Panc1 (cell line): ENCODE measurements around the gene PRELID2. TPM values are rescaled to one million over a fixed set of nuclear protein-coding genes. Genes with fewer than 3 reads are reported as not detected.

Source experiments
- ATAC-seq: fragments of 200-7000 bp; cut with Tn5 transposase; 2 replicates; pipeline ENCODE4 v1.9.1; 2020; ENCODE audit warnings: mild to moderate bottlenecking, moderate library complexity
- BruUV-seq: library from RNA; stranded (reverse); fragments of 400-500 nt; replicated peaks from 2 replicates; lab custom pipeline; 2021; lab: Mats Ljungman, UMichigan
- CTCF ChIA-PET: fragments of 300-600 bp; sonication (Branson Sonifier 250); formaldehyde crosslinking; loops from one replicate; lab custom pipeline; 2022; ENCODE audit warnings: antibody characterized with exemption; lab: Charles Lee
- POLR2A ChIA-PET: fragments of 300-600 bp; sonication (Branson Sonifier 250); formaldehyde crosslinking; loops from one replicate; lab custom pipeline; 2022; ENCODE audit warnings: antibody characterized with exemption; lab: Charles Lee
- DNase-seq: peaks from one replicate; pipeline ENCODE4 v3.0.0-alpha.2; 2010; ENCODE audit warnings: low read depth, low spot score
- H3K27ac ChIP-seq: 2 replicates; pipeline ENCODE4 v1.5.1; 2011; ENCODE audit warnings: mild to moderate bottlenecking, low read length, inconsistent platforms
- H3K27me3 ChIP-seq: fragments of 200-500 bp; sonication (Bioruptor generic); 2 replicates; pipeline ENCODE4 v1.6.0; 2014; ENCODE audit warnings: low read length, inconsistent platforms; ENCODE audit not compliant: control insufficient read depth, insufficient read depth
- H3K36me3 ChIP-seq: fragments of 200-500 bp; sonication (Bioruptor generic); 2 replicates; pipeline ENCODE4 v1.5.1; 2014; ENCODE audit warnings: inconsistent platforms, mild to moderate bottlenecking, low read length, moderate library complexity; ENCODE audit not compliant: control insufficient read depth, insufficient read depth
- H3K4me1 ChIP-seq: 2 replicates; pipeline ENCODE4 v1.5.1; 2011; ENCODE audit warnings: inconsistent platforms, mild to moderate bottlenecking, low read length, moderate library complexity; ENCODE audit not compliant: control insufficient read depth, insufficient read depth
- H3K4me3 ChIP-seq, 2 experiments: 2 replicates each; pipeline ENCODE4 v1.5.1; 2011 to 2012; ENCODE audit warnings: low read depth in 2 of 2, low read length in 2 of 2, mild to moderate bottlenecking in 2 of 2, inconsistent platforms in 1 of 2, moderate library complexity in 1 of 2
- H3K9me3 ChIP-seq: fragments of 200-500 bp; sonication (Bioruptor generic); 2 replicates; pipeline ENCODE4 v1.5.1; 2014; ENCODE audit warnings: low read depth, mild to moderate bottlenecking, inconsistent platforms, low read length, moderate library complexity; ENCODE audit not compliant: control insufficient read depth, insufficient read depth
- CTCF ChIP-seq: fragments of 450-650 bp; IDR thresholded peaks from 2 replicates; pipeline ENCODE4 v1.5.1; 2017; ENCODE audit warnings: mild to moderate bottlenecking
- POLR2AphosphoS5 ChIP-seq: IDR thresholded peaks from 2 replicates; pipeline ENCODE4 v1.6.1; 2012; ENCODE audit warnings: mild to moderate bottlenecking, low read depth, low read length, moderate library complexity
- REST ChIP-seq, 2 experiments: IDR thresholded peaks; 2 replicates each; pipeline ENCODE4 v1.6.1; 2011 to 2012; ENCODE audit warnings: low read depth in 2 of 2, control low read depth in 1 of 2, low read length in 1 of 2, mild to moderate bottlenecking in 1 of 2, moderate library complexity in 1 of 2; ENCODE audit not compliant: insufficient read depth in 1 of 2
- SIN3A ChIP-seq: IDR thresholded peaks from 2 replicates; pipeline ENCODE4 v1.6.1; 2012; ENCODE audit warnings: low read depth, mild to moderate bottlenecking, low read length, moderate library complexity, borderline replicate concordance; ENCODE audit not compliant: insufficient read depth
- TCF7L2 ChIP-seq: IDR thresholded peaks from 2 replicates; pipeline ENCODE4 v1.6.1; 2011; ENCODE audit warnings: mild to moderate bottlenecking, low read depth, low read length, inconsistent platforms
- in situ Hi-C: cut with HindIII; loops from 2 replicates; pipeline ENCODE4 v1.10.0; 2016; ENCODE audit warnings: low sequenced_read_pairs, low pct_unique_long_range_greater_than_20kb
- intact Hi-C: fragments of 100-400 bp; cut with micrococcal nuclease; formaldehyde crosslinking; loops from one replicate; pipeline ENCODE4 v1.10.0; 2022; ENCODE audit not compliant: unreplicated experiment
- total RNA-seq: library from RNA; stranded (reverse); gene quantifications from one replicate; pipeline ENCODE4 v1.2.1, GENCODE V29; 2021; ENCODE audit not compliant: unreplicated experiment

The PRELID2 gene
- total RNA-seq, 1 experiment from 2014 or later, result 15.4 TPM

GRCh38 chr5:145775411-145775810 is 59.7 kb downstream of the PRELID2 start:
- in situ Hi-C loops, result no loop called here
- BruUV-seq, result no TSS peak
- intact Hi-C loops, result no loop called here
- DNase-seq (no peak), ATAC-seq (no peak)
- Histone ChIP-seq H3K9me3 (no peaks in the 10 kb centered on the region), H3K4me3 (no peak overlapping the region), H3K4me1 (no peaks in the 10 kb centered on the region), H3K36me3 (no peaks in the 10 kb centered on the region), H3K27ac (no peak overlapping the region), H3K27me3 (no peaks in the 10 kb centered on the region)
- ChIA-PET CTCF (no interaction called here), POLR2A (no interaction called here)
- TF ChIP-seq SIN3A, result no peak
- TF ChIP-seq POLR2AphosphoS5, result no peak
- TF ChIP-seq TCF7L2, result no peak
- TF ChIP-seq REST (IDR thresholded peaks at IDR 0.05; ENCODE audit: insufficient read depth in 1 of 2, low read depth in 2 of 2, low read length in 1 of 2), result no peak
- TF ChIP-seq CTCF, result no peak

GRCh38 chr5:145774442-145774841 is 60.7 kb downstream of the PRELID2 start:
- Histone ChIP-seq H3K36me3 (no peaks in the 10 kb centered on the region), H3K4me3 (no peak overlapping the region), H3K27me3 (no peaks in the 10 kb centered on the region), H3K9me3 (no peaks in the 10 kb centered on the region), H3K27ac (no peak overlapping the region), H3K4me1 (no peaks in the 10 kb centered on the region)
- intact Hi-C loops (no loop called here), in situ Hi-C loops (no loop called here)
- TF ChIP-seq POLR2AphosphoS5 (no peak), CTCF (no peak), SIN3A (no peak), TCF7L2 (no peak)
- no TSS peak for BruUV-seq
- DNase-seq (no peak), ATAC-seq (no peak)
- ChIA-PET CTCF (interaction anchor here (0.6 kb wide), 1 partner anchor 437 kb away, joined by 5 read pairs; no protein-coding TSS in a partner anchor), POLR2A (no interaction called here)
